Left renal cortex interstitium (tissue), 4 donors: ENCODE data around the gene KRTAP4-5. TPM values are rescaled to one million over a fixed set of nuclear protein-coding genes. Genes with fewer than 3 reads are reported as not detected.
"Not testable (repeated sequence)": the region's sequence is repeated elsewhere in the genome, so short reads cannot be mapped to it uniquely, and the experiment has no call there.

ENCODE experiments used
- DNase-seq, 4 donors: peaks; one replicate each; pipeline ENCODE4 v3.0.0-alpha.2; 2013; ENCODE audit warnings: low read depth in 4 of 4, low spot score in 2 of 4, missing footprints in 1 of 4
- polyA plus RNA-seq, 4 donors: library from polyadenylated mRNA; unstranded; fragments of 120-200 nt; gene quantifications; one replicate each; pipeline ENCODE4 v1.2.1, GENCODE V29; 2013; ENCODE audit not compliant: insufficient read length in 4 of 4

The KRTAP4-5 gene
- polyA plus RNA-seq, 4 donors, result not detected

GRCh38 chr17:41148971-41149651 lies 514 bp downstream of the KRTAP4-5 start:
- DNase-seq, result not testable (repeated sequence)

GRCh38 chr17:41147531-41148204 lies 2.0 kb downstream of the KRTAP4-5 start:
- DNase-seq, result no peak

GRCh38 chr17:41145261-41145660 lies 4.4 kb downstream of the KRTAP4-5 start:
- DNase-seq, result no peak

GRCh38 chr17:41144846-41145245 lies 4.8 kb downstream of the KRTAP4-5 start:
- DNase-seq, result no peak

GRCh38 chr17:41141361-41141760 lies 8.3 kb downstream of the KRTAP4-5 start:
- DNase-seq, result no peak

GRCh38 chr17:41140360-41141131 lies 9.1 kb downstream of the KRTAP4-5 start, which contains the start of gene KRTAP4-6:
Gene KRTAP4-6 (minus strand): TSS chr17:41140544. CDS start chr17:41140487, 57 bp downstream.
- DNase-seq, result no peak

GRCh38 chr17:41139865-41140264 lies 9.8 kb downstream of the KRTAP4-5 start:
- DNase-seq, result not testable (repeated sequence)

- DNase-seq, result no peak
Measured at GRCh38 chr17:41133880-41134735, 15.5 kb downstream of the KRTAP4-5 start.

- DNase-seq, result no peak
Measured at GRCh38 chr17:41131979-41132378, 17.6 kb downstream of the KRTAP4-5 start.

- DNase-seq, result no peak
Measured at GRCh38 chr17:41127371-41127770, 22.3 kb downstream of the KRTAP4-5 start.

- DNase-seq, result no peak
Measured at GRCh38 chr17:41126412-41126811, 23.2 kb downstream of the KRTAP4-5 start.

GRCh38 chr17:41125064-41125463 lies 24.6 kb downstream of the KRTAP4-5 start:
- no peak for DNase-seq

- DNase-seq, result not testable (repeated sequence)
Measured at GRCh38 chr17:41123991-41124371, 25.6 kb downstream of the KRTAP4-5 start, which contains the start of gene KRTAP4-12. Gene KRTAP4-12 (minus strand): TSS chr17:41124182. CDS start chr17:41124122, 60 bp downstream.

GRCh38 chr17:41123292-41123990 lies 26.2 kb downstream of the KRTAP4-5 start:
- DNase-seq, result not testable (repeated sequence)

GRCh38 chr17:41121742-41122141 lies 27.9 kb downstream of the KRTAP4-5 start:
- no peak for DNase-seq

GRCh38 chr17:41119696-41120690 lies 29.6 kb downstream of the KRTAP4-5 start:
- not testable (repeated sequence) for DNase-seq

GRCh38 chr17:41118721-41119120 lies 30.9 kb downstream of the KRTAP4-5 start:
- DNase-seq, result no peak

GRCh38 chr17:41117846-41118386 lies 31.7 kb downstream of the KRTAP4-5 start, which contains the start of gene KRTAP4-11:
Gene KRTAP4-11 (minus strand): TSS chr17:41118373. CDS start chr17:41118315, 58 bp downstream.
- DNase-seq, result not testable (repeated sequence)
